Fibroblast of mammary gland (primary cell): Measurements from ENCODE around the gene ATXN3L.
A peak's percentile ranks its signal among the peaks of the same experiment; 100 is the strongest.
"Not testable (repeated sequence)": the region's sequence is repeated elsewhere in the genome, so short reads cannot be mapped to it uniquely, and the experiment has no call there.

Experiments
- DNase-seq: peaks from one replicate; pipeline ENCODE4 v3.0.0-alpha.2; 2010; ENCODE audit warnings: low read depth
- H3K4me3 ChIP-seq: 2 replicates; pipeline ENCODE4 v1.5.1; 2011; ENCODE audit warnings: low read depth, mild to moderate bottlenecking, low read length, moderate library complexity; ENCODE audit not compliant: control insufficient read depth
- TF ChIP-seq, protein P1 (sequence below): conservative IDR thresholded peaks from 2 replicates; pipeline ENCODE4 v1.5.1; 2011; ENCODE audit warnings: low read depth, low read length, inconsistent platforms; ENCODE audit not compliant: control insufficient read depth, insufficient read depth

Gene ATXN3L

DNA sequence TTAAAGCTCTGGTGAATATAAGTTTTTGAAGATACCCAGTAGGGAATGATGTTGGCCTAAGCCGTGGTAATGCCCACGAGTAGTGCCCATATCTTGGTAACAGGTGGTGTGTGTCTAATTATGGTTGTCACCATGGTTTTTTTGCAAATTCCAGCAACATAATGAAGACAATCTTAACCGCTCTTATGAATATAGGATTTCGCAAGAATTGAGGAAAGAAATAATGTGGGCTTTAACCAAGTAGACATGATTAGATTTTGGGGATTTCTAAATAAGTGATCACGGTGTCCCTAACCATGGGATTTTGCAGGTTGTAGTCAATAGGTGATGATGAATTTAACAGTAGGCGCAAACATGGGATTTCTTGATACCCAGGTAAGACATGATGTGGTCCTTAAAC lies 2.5 kb downstream of the ATXN3L start:
- no peak for DNase-seq
- no peak overlapping the region for H3K4me3 ChIP-seq
- TF ChIP-seq, protein P1, sequence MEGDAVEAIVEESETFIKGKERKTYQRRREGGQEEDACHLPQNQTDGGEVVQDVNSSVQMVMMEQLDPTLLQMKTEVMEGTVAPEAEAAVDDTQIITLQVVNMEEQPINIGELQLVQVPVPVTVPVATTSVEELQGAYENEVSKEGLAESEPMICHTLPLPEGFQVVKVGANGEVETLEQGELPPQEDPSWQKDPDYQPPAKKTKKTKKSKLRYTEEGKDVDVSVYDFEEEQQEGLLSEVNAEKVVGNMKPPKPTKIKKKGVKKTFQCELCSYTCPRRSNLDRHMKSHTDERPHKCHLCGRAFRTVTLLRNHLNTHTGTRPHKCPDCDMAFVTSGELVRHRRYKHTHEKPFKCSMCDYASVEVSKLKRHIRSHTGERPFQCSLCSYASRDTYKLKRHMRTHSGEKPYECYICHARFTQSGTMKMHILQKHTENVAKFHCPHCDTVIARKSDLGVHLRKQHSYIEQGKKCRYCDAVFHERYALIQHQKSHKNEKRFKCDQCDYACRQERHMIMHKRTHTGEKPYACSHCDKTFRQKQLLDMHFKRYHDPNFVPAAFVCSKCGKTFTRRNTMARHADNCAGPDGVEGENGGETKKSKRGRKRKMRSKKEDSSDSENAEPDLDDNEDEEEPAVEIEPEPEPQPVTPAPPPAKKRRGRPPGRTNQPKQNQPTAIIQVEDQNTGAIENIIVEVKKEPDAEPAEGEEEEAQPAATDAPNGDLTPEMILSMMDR = no peak

DNA sequence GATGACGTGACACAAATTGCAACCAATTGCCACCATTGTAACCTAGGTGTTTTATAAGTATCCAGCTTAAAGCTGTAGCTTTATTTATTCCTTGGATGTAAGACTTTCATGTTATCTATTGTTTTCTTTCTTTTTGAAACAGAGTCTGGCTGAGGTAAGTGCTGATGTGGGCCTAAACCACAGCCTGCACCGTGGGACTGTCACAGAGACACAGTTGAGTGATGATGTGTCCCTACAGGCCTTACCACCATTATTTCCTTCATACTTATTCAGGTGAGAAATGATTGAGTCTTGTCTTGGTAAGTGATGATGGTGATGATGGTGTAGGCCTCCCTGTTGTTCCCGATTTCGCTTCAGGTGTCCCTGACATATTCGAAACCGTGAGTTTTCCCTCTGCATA lies 8.3 kb downstream of the ATXN3L start:
- no peak for DNase-seq
- H3K4me3 ChIP-seq = no peak overlapping the region
- TF ChIP-seq, protein P1 = no peak

DNA sequence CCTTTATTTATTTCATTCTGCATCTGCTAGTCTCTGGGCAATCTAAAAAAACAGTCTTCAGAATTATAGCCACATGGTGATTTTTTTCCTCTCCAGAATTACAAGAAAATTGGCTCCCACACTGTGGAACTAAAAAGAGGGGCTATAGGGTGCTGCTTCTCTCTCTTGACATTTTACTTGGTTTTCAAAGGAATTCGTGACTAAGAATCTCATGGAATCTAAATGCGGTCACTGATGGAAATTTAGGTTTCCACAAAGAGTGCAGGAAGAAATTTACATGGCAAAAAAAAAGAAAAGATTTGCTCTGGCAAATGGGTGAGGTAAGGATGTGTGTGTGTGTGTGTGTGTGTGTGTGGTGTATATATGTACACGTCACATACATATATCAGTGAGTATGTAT lies 10.2 kb downstream of the ATXN3L start:
- no peak for DNase-seq

DNA sequence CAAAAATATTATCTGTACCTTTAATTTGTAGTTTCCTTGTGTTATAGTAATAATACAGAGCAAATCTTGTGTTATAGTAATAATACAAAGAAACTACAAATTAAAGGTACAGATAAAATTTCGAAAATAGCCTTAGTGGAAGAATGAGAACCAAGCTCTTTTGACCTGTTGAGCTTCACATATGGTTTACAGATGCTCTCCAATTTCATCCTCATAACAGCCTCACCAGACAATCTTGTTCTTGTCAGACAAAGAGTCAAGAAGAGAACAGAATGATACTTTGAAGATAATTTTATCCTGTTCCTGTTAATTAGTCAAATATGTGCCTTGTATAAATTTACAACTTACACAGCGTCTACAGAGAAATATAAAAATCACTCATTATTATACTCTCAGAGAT lies 12.8 kb downstream of the ATXN3L start:
- no peak overlapping the region for H3K4me3 ChIP-seq
- DNase-seq = peak; percentile 24
- TF ChIP-seq, protein P1 = no peak

More for the DNA sequence above, 10.2 kb downstream of the ATXN3L start:
- no peak overlapping the region for H3K4me3 ChIP-seq
- TF ChIP-seq, protein P1 = no peak

DNA sequence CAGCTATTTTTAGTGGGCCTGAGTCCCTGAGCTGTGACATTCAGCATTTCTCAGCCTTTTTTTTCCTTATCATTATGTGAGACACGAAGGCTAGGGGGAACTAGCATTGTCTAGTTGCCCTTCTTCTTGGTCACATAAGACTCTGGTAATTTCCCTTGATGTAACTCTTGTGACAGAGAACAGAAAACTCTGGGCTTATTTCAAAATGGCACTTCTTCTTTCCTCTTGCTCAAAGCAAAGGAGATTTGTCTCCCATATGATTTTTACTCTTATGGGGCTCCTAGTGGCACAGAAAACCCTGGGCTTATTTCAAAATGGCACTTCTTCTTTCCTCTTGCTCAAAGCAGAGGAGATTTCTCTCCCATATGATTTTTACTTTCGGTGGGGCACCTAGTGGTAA lies 14.7 kb downstream of the ATXN3L start:
- no peak for DNase-seq
- TF ChIP-seq, protein P1 = no peak
- H3K4me3 ChIP-seq = no peak overlapping the region

DNA sequence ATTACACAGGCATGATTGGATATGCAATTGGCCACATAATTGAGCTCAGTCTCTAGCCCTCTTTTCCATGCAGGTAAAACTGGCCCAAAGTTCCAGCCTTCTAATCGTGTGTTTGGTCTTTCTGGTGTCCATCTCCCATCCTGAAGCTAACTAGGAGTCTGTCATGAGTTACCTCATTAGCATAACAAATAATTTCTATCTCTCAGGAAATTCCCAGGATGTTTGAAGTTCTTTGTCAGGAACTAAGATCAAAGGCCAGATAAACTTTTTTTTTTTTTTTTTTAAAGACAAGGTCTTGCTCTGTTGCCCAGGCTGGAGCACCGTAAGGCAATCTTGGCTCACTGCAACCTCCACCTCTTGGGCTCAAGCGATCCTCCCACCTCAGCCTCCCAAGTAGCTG lies 15.8 kb downstream of the ATXN3L start:
- no peak for DNase-seq
- TF ChIP-seq, protein P1 = no peak
- no peak overlapping the region for H3K4me3 ChIP-seq

DNA sequence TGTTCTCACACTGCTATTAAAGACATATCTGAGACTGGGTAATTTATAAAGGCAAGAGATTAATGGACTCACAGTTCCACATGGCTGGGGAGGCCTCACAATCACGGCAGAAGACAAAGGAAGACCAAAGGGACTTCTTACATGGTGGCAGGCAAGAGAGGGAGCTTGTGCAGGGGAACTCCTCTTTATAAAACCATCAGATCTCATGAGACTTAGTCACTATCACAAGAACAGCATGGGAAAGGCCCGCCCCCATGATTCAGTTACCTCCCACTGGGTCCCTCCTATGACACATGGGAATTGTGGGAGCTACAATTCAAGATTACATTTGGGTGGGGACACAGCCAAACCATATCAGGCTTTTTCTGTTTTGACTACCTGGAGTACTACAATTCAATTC lies 16.6 kb downstream of the ATXN3L start:
- DNase-seq = peak; percentile 32
- not testable (repeated sequence) for H3K4me3 ChIP-seq
